ENCODE results near the gene MDN1. TPM values are rescaled to one million over a fixed set of nuclear protein-coding genes. Genes with fewer than 3 reads are reported as not detected.

The MDN1 gene
- polyA plus RNA-seq, 1 donor: 23.6 TPM

DNA sequence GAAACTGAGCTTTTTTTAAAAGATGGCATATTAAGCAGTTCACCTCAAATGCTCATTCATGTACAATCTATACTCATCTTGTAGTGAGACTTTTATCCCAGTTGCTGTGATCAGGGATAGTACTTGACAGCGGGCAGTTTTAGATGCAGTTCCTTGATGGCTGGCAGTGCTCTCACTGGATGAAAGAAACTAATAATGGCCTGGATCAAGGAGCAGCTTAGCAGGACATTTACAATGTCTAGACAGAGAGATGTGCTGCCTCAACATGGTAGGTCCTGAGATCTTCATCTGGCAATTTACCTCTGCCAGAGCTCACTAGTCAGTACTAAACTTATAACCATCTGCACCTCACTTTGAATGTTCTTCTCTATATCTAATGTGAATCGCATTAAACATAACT lies 134.3 kb downstream of the MDN1 start:
- H3K36me3 ChIP-seq (ENCODE audit: control insufficient read depth, insufficient read depth, low read length): peaks cover 87% of the 10 kb centered on the region
- no peaks in the 10 kb centered on the region for H3K27me3 ChIP-seq (ENCODE audit: control insufficient read depth, insufficient read depth, low read length)
- H3K4me3 ChIP-seq (ENCODE audit: low read length): no peak overlapping the region
- no peaks in the 10 kb centered on the region for H3K4me1 ChIP-seq (ENCODE audit: control insufficient read depth, insufficient read depth, low read length)
- H3K27ac ChIP-seq (ENCODE audit: low read length): no peak overlapping the region
- no peaks in the 10 kb centered on the region for H3K9me3 ChIP-seq (ENCODE audit: control insufficient read depth, low read depth, low read length)
- WGBS (ENCODE audit: insufficient coverage, low lambda C conversion rate): no CpG with 5 or more reads among the region's 2 CpGs
- no peak for DNase-seq

DNA sequence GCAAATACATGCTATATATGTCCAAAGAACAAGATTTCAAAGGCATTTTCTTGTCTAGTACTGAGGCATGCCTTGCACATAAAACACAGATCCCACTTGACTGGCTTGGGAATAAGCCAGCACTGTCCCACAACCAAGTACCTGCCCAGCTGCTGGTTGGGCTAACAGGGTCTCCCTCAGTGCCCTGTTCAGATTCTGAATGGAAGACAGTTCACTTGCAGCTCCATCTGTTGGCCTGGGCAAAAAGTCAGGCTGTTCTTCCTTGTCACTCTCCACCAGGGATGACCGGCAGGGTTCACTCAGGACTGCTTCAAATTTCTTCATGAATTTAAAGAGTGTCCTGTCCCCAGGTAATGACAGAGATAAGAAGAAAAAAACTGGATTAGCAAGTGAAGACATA lies 136.6 kb downstream of the MDN1 start:
- WGBS (ENCODE audit: insufficient coverage, low lambda C conversion rate): 100% methylated on average over 1 of the region's 1 CpG
- no peak overlapping the region for H3K27ac ChIP-seq (ENCODE audit: low read length)
- peaks cover 90% of the 10 kb centered on the region for H3K36me3 ChIP-seq (ENCODE audit: control insufficient read depth, insufficient read depth, low read length)
- DNase-seq: no peak
- H3K9me3 ChIP-seq (ENCODE audit: control insufficient read depth, low read depth, low read length): no peaks in the 10 kb centered on the region
- no peak overlapping the region for H3K4me3 ChIP-seq (ENCODE audit: low read length)
- H3K4me1 ChIP-seq (ENCODE audit: control insufficient read depth, insufficient read depth, low read length): no peaks in the 10 kb centered on the region
- H3K27me3 ChIP-seq (ENCODE audit: control insufficient read depth, insufficient read depth, low read length): no peaks in the 10 kb centered on the region

DNA sequence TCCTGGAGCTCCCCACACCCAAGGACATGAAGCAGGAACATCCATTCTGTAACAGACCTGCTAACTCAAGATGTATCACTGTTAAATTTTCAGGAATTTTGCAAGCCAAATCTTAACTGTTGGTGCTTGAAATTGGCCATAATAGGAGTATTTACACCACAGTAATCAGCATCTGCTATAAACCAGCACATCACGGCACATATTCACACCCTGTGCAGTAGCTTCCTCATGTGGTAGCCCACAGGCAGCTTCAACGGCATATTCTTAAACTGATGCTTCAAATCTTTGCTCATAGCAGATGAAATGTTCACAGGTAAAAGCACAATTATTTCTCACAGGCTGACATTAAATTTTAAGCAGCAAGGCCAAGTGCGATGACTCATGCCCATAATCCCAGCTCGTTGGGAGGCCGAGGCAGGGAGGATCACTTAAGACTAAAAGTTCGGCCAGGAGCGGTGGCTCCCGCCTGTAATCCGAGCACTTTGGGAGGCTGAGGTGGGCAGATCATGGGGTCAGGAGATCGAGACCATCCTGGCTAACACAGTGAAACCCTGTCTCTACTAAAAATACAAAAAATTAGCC lies 137.5 kb downstream of the MDN1 start:
- DNase-seq: no peak
- H3K27me3 ChIP-seq (ENCODE audit: control insufficient read depth, insufficient read depth, low read length): no peaks in the 10 kb centered on the region
- no peak overlapping the region for H3K27ac ChIP-seq (ENCODE audit: low read length)
- no peaks in the 10 kb centered on the region for H3K4me1 ChIP-seq (ENCODE audit: control insufficient read depth, insufficient read depth, low read length)
- peaks cover 89% of the 10 kb centered on the region for H3K36me3 ChIP-seq (ENCODE audit: control insufficient read depth, insufficient read depth, low read length)
- no peaks in the 10 kb centered on the region for H3K9me3 ChIP-seq (ENCODE audit: control insufficient read depth, low read depth, low read length)
- WGBS (ENCODE audit: insufficient coverage, low lambda C conversion rate): no CpG with 5 or more reads among the region's 10 CpGs
- H3K4me3 ChIP-seq (ENCODE audit: low read length): no peak overlapping the region

DNA sequence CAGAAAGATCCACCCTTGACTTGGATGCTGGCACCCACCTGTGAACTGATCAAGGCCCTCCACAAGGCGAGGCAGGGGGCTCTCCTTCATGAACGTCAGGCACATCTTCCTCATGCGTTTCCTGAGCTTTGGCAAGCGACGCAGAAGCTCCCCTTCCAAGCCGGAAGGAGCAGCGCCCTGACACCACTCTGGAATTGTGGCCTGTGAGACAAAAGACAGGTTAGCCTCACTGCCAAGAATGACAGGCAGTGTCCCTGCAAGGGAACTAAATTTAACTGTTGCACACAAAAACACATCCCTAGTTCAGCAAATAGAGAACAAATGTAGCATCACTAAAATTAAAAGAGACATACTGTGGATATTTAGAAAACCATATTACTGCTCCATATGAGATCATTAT lies 139.0 kb downstream of the MDN1 start:
- DNase-seq: no peak
- no peak overlapping the region for H3K4me3 ChIP-seq (ENCODE audit: low read length)
- no peaks in the 10 kb centered on the region for H3K27me3 ChIP-seq (ENCODE audit: control insufficient read depth, insufficient read depth, low read length)
- H3K27ac ChIP-seq (ENCODE audit: low read length): no peak overlapping the region
- peaks cover 88% of the 10 kb centered on the region for H3K36me3 ChIP-seq (ENCODE audit: control insufficient read depth, insufficient read depth, low read length)
- H3K4me1 ChIP-seq (ENCODE audit: control insufficient read depth, insufficient read depth, low read length): no peaks in the 10 kb centered on the region
- WGBS (ENCODE audit: insufficient coverage, low lambda C conversion rate): no CpG with 5 or more reads among the region's 7 CpGs
- H3K9me3 ChIP-seq (ENCODE audit: control insufficient read depth, low read depth, low read length): no peaks in the 10 kb centered on the region

DNA sequence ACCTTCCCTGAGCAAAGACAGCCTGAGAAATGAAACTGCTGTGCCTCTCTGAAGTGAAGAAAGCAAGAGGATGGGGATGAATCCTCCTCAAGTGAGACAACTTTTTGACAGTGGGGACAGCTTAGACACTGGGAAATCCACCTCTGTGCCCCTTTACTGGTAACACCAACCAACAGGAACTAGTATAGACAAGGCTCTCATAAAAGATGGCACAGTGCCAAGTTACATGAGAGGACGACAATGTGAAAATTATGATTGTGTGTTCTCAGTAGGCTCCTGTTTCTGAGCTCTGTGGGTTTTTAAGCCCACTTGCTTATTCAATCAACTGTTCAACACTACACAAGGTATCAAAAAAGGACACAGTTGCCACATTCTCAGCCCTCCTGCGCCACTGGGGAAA lies 139.4 kb downstream of the MDN1 start:
- no CpG with 5 or more reads among the region's 2 CpGs for WGBS (ENCODE audit: insufficient coverage, low lambda C conversion rate)
- H3K27ac ChIP-seq (ENCODE audit: low read length): no peak overlapping the region
- peaks cover 88% of the 10 kb centered on the region for H3K36me3 ChIP-seq (ENCODE audit: control insufficient read depth, insufficient read depth, low read length)
- H3K27me3 ChIP-seq (ENCODE audit: control insufficient read depth, insufficient read depth, low read length): no peaks in the 10 kb centered on the region
- H3K4me1 ChIP-seq (ENCODE audit: control insufficient read depth, insufficient read depth, low read length): no peaks in the 10 kb centered on the region
- no peak for DNase-seq
- H3K9me3 ChIP-seq (ENCODE audit: control insufficient read depth, low read depth, low read length): no peaks in the 10 kb centered on the region
- H3K4me3 ChIP-seq (ENCODE audit: low read length): no peak overlapping the region

DNA sequence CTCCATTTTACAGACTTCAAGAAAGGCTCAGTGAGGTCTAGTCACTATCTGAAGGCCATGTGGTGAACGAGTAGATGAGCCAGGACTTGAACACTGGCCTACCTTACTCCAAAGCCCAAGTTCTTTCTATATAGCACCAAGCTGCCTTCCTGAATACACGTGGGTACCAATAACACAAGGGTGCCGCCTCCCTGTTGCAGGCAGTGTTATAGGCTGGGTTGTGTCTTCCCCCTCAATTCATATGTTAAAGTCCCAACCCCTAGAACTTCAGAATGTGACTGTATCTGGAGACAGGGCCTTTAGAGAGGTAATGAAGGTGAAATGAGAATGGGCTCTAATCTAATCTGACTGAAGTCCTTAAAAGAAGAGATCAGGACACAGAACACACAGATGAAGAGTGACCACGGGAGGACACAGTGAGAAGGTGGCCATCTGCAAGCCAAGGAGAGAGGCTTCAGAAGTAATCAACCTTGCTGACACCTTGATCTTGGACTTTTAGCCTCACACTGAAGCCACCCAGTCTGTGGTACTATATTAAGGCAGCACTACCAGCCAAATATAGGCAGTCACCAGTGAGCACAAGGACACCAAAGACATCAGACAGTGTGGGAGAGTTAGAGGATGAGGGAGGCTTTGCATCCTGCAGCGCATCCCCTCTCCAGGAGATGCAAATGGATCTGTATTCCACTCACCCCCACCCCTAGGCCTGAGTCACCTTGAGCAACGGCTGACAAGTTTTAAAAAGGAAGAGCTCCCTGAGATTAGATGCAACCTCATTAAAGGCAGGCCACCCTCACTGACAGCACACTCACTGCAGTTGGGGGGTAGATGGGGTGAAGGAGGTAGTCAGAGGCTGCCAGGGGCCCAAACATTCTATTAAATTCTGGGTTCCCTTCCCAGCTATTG lies 140.1 kb downstream of the MDN1 start:
- Histone ChIP-seq H3K36me3 (ENCODE audit: control insufficient read depth, insufficient read depth, low read length) (peaks cover 88% of the 10 kb centered on the region), H3K4me1 (ENCODE audit: control insufficient read depth, insufficient read depth, low read length) (no peaks in the 10 kb centered on the region), H3K9me3 (ENCODE audit: control insufficient read depth, low read depth, low read length) (no peaks in the 10 kb centered on the region), H3K27me3 (ENCODE audit: control insufficient read depth, insufficient read depth, low read length) (no peaks in the 10 kb centered on the region), H3K27ac (ENCODE audit: low read length) (no peak overlapping the region), H3K4me3 (ENCODE audit: low read length) (no peak overlapping the region)
- DNase-seq: no peak
- no CpG with 5 or more reads among the region's 6 CpGs for WGBS (ENCODE audit: insufficient coverage, low lambda C conversion rate)

DNA sequence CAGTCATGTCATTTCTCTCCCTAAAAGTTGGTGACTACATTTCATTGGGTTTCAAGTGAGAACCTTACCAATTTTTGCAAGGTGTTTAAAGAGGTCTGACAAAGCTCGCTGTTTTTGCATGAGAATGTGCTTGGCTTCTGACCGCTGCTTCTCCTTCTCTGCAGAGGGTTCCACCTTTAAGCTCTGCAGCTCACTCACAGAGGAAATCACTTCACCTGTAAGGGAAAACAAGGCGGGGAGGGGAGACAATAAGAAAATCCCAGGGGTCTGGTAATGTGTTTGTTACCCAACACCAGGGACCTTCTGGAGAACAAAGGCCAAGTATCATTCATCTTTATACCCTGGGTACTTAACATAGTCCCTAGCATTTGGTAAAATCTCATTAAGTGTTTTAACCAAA lies 141.1 kb downstream of the MDN1 start:
- Histone ChIP-seq H3K27me3 (ENCODE audit: control insufficient read depth, insufficient read depth, low read length) (no peaks in the 10 kb centered on the region), H3K4me1 (ENCODE audit: control insufficient read depth, insufficient read depth, low read length) (no peaks in the 10 kb centered on the region), H3K36me3 (ENCODE audit: control insufficient read depth, insufficient read depth, low read length) (peaks cover 86% of the 10 kb centered on the region), H3K9me3 (ENCODE audit: control insufficient read depth, low read depth, low read length) (no peaks in the 10 kb centered on the region), H3K27ac (ENCODE audit: low read length) (no peak overlapping the region), H3K4me3 (ENCODE audit: low read length) (no peak overlapping the region)
- DNase-seq: no peak
- WGBS (ENCODE audit: insufficient coverage, low lambda C conversion rate): no CpG with 5 or more reads among the region's 3 CpGs

DNA sequence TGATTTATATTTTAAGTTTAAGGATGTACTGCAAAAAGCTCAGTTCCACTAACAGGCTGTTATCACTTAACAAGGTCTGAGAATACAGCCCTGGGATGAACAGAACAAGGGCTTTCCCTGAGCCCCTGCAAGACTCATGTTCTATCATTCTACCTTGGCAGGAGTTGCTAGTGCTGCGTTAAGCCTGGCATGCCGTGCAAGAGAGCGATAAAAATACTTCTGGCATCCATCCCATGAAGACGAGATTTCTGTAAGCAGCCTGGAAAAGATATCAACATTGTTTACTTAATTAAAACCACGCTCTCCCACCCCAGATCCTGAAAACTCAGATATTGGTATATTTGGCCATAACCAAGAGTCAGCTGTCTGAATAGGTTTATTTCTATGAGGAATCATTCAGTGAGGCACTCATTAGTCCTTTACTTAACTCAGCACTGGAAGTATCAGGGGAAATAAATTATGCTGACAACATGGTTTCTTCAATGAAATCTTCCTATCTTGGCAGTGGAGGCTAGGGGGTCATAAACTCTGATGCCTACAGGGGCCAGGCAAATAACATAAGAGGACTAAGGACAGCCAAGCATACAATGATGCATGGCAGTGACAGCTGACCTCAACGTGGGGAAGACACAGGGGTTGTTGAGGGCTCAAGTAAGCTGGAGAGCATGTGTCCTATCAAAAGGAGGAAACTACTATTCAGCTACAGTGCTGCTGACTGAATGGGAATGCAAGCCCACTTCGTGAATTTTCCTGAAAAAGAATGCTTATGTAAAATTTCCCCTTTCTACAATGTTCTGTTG lies 143.4 kb downstream of the MDN1 start:
- no peak for DNase-seq
- no CpG with 5 or more reads among the region's 7 CpGs for WGBS (ENCODE audit: insufficient coverage, low lambda C conversion rate)
- H3K4me1 ChIP-seq (ENCODE audit: control insufficient read depth, insufficient read depth, low read length): no peaks in the 10 kb centered on the region

DNA sequence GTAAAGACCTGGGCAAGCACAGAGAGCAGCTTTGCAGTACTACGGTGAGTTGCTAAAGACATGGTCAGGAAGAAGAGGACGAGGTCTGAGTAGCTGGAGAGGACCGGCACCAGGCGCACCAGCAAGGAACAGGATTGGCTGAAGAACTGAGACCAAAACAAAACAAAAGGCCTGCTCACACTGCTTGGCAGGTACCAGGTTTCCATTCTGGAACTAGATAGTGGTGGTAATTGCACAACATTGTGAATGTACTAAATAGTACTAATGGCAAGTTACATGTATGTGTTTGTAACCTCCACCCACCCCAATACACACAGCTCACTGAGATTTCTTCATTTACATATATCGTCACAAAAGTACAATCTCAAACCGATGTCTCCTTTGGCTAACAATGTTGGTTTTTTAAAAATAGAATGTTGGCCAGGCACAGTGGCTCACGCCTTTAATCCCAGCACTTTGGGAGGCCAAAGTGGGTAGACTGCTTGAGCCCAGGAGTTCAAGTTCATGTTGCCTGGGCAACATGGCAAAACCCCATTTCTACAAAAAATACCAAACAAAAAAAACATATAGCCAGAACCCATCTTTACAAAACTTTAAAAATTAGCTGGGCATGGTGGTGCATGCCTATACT lies 148.5 kb downstream of the MDN1 start:
- Histone ChIP-seq H3K4me3 (ENCODE audit: low read length) (no peak overlapping the region), H3K4me1 (ENCODE audit: control insufficient read depth, insufficient read depth, low read length) (no peaks in the 10 kb centered on the region), H3K9me3 (ENCODE audit: control insufficient read depth, low read depth, low read length) (no peaks in the 10 kb centered on the region), H3K27me3 (ENCODE audit: control insufficient read depth, insufficient read depth, low read length) (no peaks in the 10 kb centered on the region), H3K27ac (ENCODE audit: low read length) (no peak overlapping the region), H3K36me3 (ENCODE audit: control insufficient read depth, insufficient read depth, low read length) (peaks cover 65% of the 10 kb centered on the region)
- DNase-seq: no peak
- 93% methylated on average over 3 of the region's 7 CpGs for WGBS (ENCODE audit: insufficient coverage, low lambda C conversion rate)

More for the DNA sequence above, 143.4 kb downstream of the MDN1 start:
- Histone ChIP-seq H3K9me3 (ENCODE audit: control insufficient read depth, low read depth, low read length) (no peaks in the 10 kb centered on the region), H3K27me3 (ENCODE audit: control insufficient read depth, insufficient read depth, low read length) (no peaks in the 10 kb centered on the region), H3K4me3 (ENCODE audit: low read length) (no peak overlapping the region), H3K36me3 (ENCODE audit: control insufficient read depth, insufficient read depth, low read length) (peaks cover 90% of the 10 kb centered on the region), H3K27ac (ENCODE audit: low read length) (no peak overlapping the region)

DNA sequence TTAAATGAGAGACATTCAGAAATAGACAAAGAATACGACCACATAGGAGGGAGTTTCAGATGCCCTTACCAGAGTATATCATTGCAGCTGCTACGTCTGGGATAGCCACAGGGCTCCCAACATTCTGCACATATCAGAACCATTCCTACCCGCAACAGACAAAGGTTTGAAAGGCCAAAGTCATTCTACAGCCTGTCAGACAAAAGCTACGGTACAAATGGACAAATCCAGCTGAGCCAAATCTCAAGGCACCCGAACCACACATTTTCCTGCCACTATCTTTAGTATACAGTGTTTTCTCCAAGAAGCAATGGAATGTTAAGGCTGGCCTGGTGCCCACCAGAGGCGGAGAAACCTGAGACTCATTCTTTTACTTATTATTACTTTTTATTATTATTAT lies 150.6 kb downstream of the MDN1 start:
- Histone ChIP-seq H3K4me3 (ENCODE audit: low read length) (no peak overlapping the region), H3K36me3 (ENCODE audit: control insufficient read depth, insufficient read depth, low read length) (peaks cover 54% of the 10 kb centered on the region), H3K27ac (ENCODE audit: low read length) (no peak overlapping the region), H3K4me1 (ENCODE audit: control insufficient read depth, insufficient read depth, low read length) (no peaks in the 10 kb centered on the region), H3K9me3 (ENCODE audit: control insufficient read depth, low read depth, low read length) (no peaks in the 10 kb centered on the region), H3K27me3 (ENCODE audit: control insufficient read depth, insufficient read depth, low read length) (no peaks in the 10 kb centered on the region)
- 67% methylated on average over 1 of the region's 6 CpGs for WGBS (ENCODE audit: insufficient coverage, low lambda C conversion rate)
- DNase-seq: no peak
